MM.1S (cell line): ENCODE measurements around the gene ARPC1B.

Source experiments
- EZH2 ChIP-seq: fragments of 300-600 bp; sonication (generic); optimal IDR thresholded peaks from 2 replicates; pipeline ENCODE3; 2017; ENCODE audit warnings: low read depth, mild to moderate bottlenecking, antibody characterized with exemption, low read length, mixed read lengths
- TF ChIP-seq, protein P1 (sequence below): fragments of 300-600 bp; sonication (generic); IDR thresholded peaks from 2 replicates; pipeline ENCODE4 v1.5.1; 2016; ENCODE audit warnings: antibody characterized with exemption, low read length, mixed read lengths

- TF ChIP-seq, protein P1, sequence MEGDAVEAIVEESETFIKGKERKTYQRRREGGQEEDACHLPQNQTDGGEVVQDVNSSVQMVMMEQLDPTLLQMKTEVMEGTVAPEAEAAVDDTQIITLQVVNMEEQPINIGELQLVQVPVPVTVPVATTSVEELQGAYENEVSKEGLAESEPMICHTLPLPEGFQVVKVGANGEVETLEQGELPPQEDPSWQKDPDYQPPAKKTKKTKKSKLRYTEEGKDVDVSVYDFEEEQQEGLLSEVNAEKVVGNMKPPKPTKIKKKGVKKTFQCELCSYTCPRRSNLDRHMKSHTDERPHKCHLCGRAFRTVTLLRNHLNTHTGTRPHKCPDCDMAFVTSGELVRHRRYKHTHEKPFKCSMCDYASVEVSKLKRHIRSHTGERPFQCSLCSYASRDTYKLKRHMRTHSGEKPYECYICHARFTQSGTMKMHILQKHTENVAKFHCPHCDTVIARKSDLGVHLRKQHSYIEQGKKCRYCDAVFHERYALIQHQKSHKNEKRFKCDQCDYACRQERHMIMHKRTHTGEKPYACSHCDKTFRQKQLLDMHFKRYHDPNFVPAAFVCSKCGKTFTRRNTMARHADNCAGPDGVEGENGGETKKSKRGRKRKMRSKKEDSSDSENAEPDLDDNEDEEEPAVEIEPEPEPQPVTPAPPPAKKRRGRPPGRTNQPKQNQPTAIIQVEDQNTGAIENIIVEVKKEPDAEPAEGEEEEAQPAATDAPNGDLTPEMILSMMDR: no peak
- no peak for TF ChIP-seq EZH2
These were observed 33.9 kb upstream of the ARPC1B start for GRCh38 chr7:99340659-99341058.
